ENCODE data around the gene SMPD1. TPM values are rescaled to one million over a fixed set of nuclear protein-coding genes. Genes with fewer than 3 reads are reported as not detected.

Gene SMPD1
- total and polyA plus RNA-seq, 3 experiments from 2014 or later, result 17.3 to 30.9 (median 30.4) TPM

GRCh38 chr11:6356503-6357055, 33.7 kb upstream of the SMPD1 start:
- H3K4me1 Mint-ChIP-seq, result peaks cover 0 to 3% (median 0%) of the 10 kb centered on the region in 3 donors
- H3K36me3 ChIP-seq (ENCODE audit: insufficient read depth, low read length), result no peaks in the 10 kb centered on the region
- no peak overlapping the region for H3K4me3 ChIP-seq (ENCODE audit: low read length)
- no peaks in the 10 kb centered on the region for H3K4me1 ChIP-seq (ENCODE audit: insufficient read depth, low read length)
- peaks cover 0 to 3% of the 10 kb centered on the region in 2 donors for H3K27me3 Mint-ChIP-seq
- ChIA-PET CTCF (no interaction called here), POLR2A (no interaction called here)
- no peak overlapping the region for H3K27ac Mint-ChIP-seq
- DNase-seq, result no peak
- H3K27me3 ChIP-seq (ENCODE audit: insufficient read depth, low read length, poor library complexity, severe bottlenecking), result no peaks in the 10 kb centered on the region
- no peaks in the 10 kb centered on the region for H3K9me3 Mint-ChIP-seq
- H3K27ac ChIP-seq (ENCODE audit: low read depth, low read length), result no peak overlapping the region
- H3K9me3 ChIP-seq (ENCODE audit: low read length), result no peaks in the 10 kb centered on the region
- no peaks in the 10 kb centered on the region for H3K36me3 Mint-ChIP-seq
- no peak overlapping the region for H3K4me3 Mint-ChIP-seq

- Histone ChIP-seq H3K4me1 (ENCODE audit: insufficient read depth, low read length) (no peaks in the 10 kb centered on the region), H3K4me3 (ENCODE audit: low read length) (no peak overlapping the region), H3K27me3 (ENCODE audit: insufficient read depth, low read length, poor library complexity, severe bottlenecking) (no peaks in the 10 kb centered on the region), H3K9me3 (ENCODE audit: low read length) (no peaks in the 10 kb centered on the region), H3K36me3 (ENCODE audit: insufficient read depth, low read length) (no peaks in the 10 kb centered on the region), H3K27ac (ENCODE audit: low read depth, low read length) (no peak overlapping the region)
- Mint-ChIP-seq H3K4me1 (peaks cover 0 to 3% (median 0%) of the 10 kb centered on the region in 3 donors), H3K27ac (no peak overlapping the region), H3K9me3 (no peaks in the 10 kb centered on the region), H3K36me3 (no peaks in the 10 kb centered on the region), H3K27me3 (peaks cover 0 to 1% of the 10 kb centered on the region in 2 donors), H3K4me3 (no peak overlapping the region)
- ChIA-PET POLR2A (no interaction called here), CTCF (no interaction called here)
- DNase-seq, result no peak
Observed at GRCh38 chr11:6357222-6357621, 33.1 kb upstream of the SMPD1 start.

GRCh38 chr11:6360183-6360582, 30.1 kb upstream of the SMPD1 start:
- no peak for DNase-seq
- Mint-ChIP-seq H3K9me3 (no peaks in the 10 kb centered on the region), H3K27me3 (no peaks in the 10 kb centered on the region), H3K4me3 (no peak overlapping the region), H3K36me3 (no peaks in the 10 kb centered on the region), H3K4me1 (no peaks in the 10 kb centered on the region), H3K27ac (no peak overlapping the region)
- H3K9me3 ChIP-seq (ENCODE audit: low read length), result no peaks in the 10 kb centered on the region
- ChIA-PET CTCF (interaction anchor here (1.7 to 6.4 kb wide), 2 partner anchors 9 to 17 kb away, joined by 6 to 46 read pairs; no protein-coding TSS in a partner anchor), POLR2A (no interaction called here)
- H3K27ac ChIP-seq (ENCODE audit: low read depth, low read length), result no peak overlapping the region
- H3K36me3 ChIP-seq (ENCODE audit: insufficient read depth, low read length), result no peaks in the 10 kb centered on the region
- no peaks in the 10 kb centered on the region for H3K27me3 ChIP-seq (ENCODE audit: insufficient read depth, low read length, poor library complexity, severe bottlenecking)
- H3K4me3 ChIP-seq (ENCODE audit: low read length), result no peak overlapping the region
- no peaks in the 10 kb centered on the region for H3K4me1 ChIP-seq (ENCODE audit: insufficient read depth, low read length)

- no peak overlapping the region for H3K4me3 Mint-ChIP-seq
- H3K27me3 Mint-ChIP-seq, result no peaks in the 10 kb centered on the region
- Histone ChIP-seq H3K27ac (ENCODE audit: low read depth, low read length) (no peak overlapping the region), H3K9me3 (ENCODE audit: low read length) (no peaks in the 10 kb centered on the region), H3K4me1 (ENCODE audit: insufficient read depth, low read length) (no peaks in the 10 kb centered on the region), H3K27me3 (ENCODE audit: insufficient read depth, low read length, poor library complexity, severe bottlenecking) (no peaks in the 10 kb centered on the region), H3K36me3 (ENCODE audit: insufficient read depth, low read length) (no peaks in the 10 kb centered on the region), H3K4me3 (ENCODE audit: low read length) (no peak overlapping the region)
- DNase-seq, result no peak
- CTCF ChIA-PET, result interaction anchor here (0.6 to 6.4 kb wide), 27 partner anchors 8 to 672 kb away, joined by 3 to 46 read pairs (median 4); partner anchors contain the start of gene TRIM22
- no peaks in the 10 kb centered on the region for H3K9me3 Mint-ChIP-seq
- no peak overlapping the region for H3K27ac Mint-ChIP-seq
- no peaks in the 10 kb centered on the region for H3K4me1 Mint-ChIP-seq
- POLR2A ChIA-PET, result no interaction called here
- H3K36me3 Mint-ChIP-seq, result no peaks in the 10 kb centered on the region
Observed at GRCh38 chr11:6362185-6362872, 27.9 kb upstream of the SMPD1 start.

GRCh38 chr11:6362873-6363678, 27.2 kb upstream of the SMPD1 start:
- DNase-seq, result peak; percentile 28 to 73 (median 33)
- H3K9me3 Mint-ChIP-seq, result no peaks in the 10 kb centered on the region
- POLR2A ChIA-PET, result no interaction called here
- H3K4me3 Mint-ChIP-seq, result no peak overlapping the region
- no peaks in the 10 kb centered on the region for H3K4me1 Mint-ChIP-seq
- no peaks in the 10 kb centered on the region for H3K36me3 Mint-ChIP-seq
- H3K27me3 Mint-ChIP-seq, result no peaks in the 10 kb centered on the region
- no peaks in the 10 kb centered on the region for H3K9me3 ChIP-seq (ENCODE audit: low read length)
- H3K4me3 ChIP-seq (ENCODE audit: low read length), result no peak overlapping the region
- H3K27ac Mint-ChIP-seq, result peak overlapping the region in 2 of 8 donors; percentile 6 to 87
- no peak overlapping the region for H3K27ac ChIP-seq (ENCODE audit: low read depth, low read length)
- CTCF ChIA-PET, result interaction anchor here (0.6 to 6.4 kb wide), 31 partner anchors 9 to 673 kb away, joined by 3 to 46 read pairs (median 4); partner anchors contain the start of genes ARFIP2, HPX, TIMM10B and TRIM22
- H3K4me1 ChIP-seq (ENCODE audit: insufficient read depth, low read length), result no peaks in the 10 kb centered on the region
- no peaks in the 10 kb centered on the region for H3K36me3 ChIP-seq (ENCODE audit: insufficient read depth, low read length)
- H3K27me3 ChIP-seq (ENCODE audit: insufficient read depth, low read length, poor library complexity, severe bottlenecking), result no peaks in the 10 kb centered on the region

- H3K27me3 ChIP-seq (ENCODE audit: insufficient read depth, low read length, poor library complexity, severe bottlenecking), result no peaks in the 10 kb centered on the region
- Mint-ChIP-seq H3K4me3 (no peak overlapping the region), H3K4me1 (no peaks in the 10 kb centered on the region), H3K36me3 (no peaks in the 10 kb centered on the region), H3K27me3 (no peaks in the 10 kb centered on the region), H3K27ac (no peak overlapping the region), H3K9me3 (no peaks in the 10 kb centered on the region)
- POLR2A ChIA-PET, result no interaction called here
- no peaks in the 10 kb centered on the region for H3K9me3 ChIP-seq (ENCODE audit: low read length)
- no peaks in the 10 kb centered on the region for H3K4me1 ChIP-seq (ENCODE audit: insufficient read depth, low read length)
- no peak overlapping the region for H3K27ac ChIP-seq (ENCODE audit: low read depth, low read length)
- no peak for DNase-seq
- H3K4me3 ChIP-seq (ENCODE audit: low read length), result no peak overlapping the region
- no peaks in the 10 kb centered on the region for H3K36me3 ChIP-seq (ENCODE audit: insufficient read depth, low read length)
- CTCF ChIA-PET, result interaction anchor here (6.4 kb wide), 1 partner anchor 12 kb away, joined by 46 read pairs; no protein-coding TSS in a partner anchor
Observed at GRCh38 chr11:6365659-6366058, 24.6 kb upstream of the SMPD1 start.

GRCh38 chr11:6371825-6372224, 18.4 kb upstream of the SMPD1 start:
- Histone ChIP-seq H3K27ac (ENCODE audit: low read depth, low read length) (no peak overlapping the region), H3K27me3 (ENCODE audit: insufficient read depth, low read length, poor library complexity, severe bottlenecking) (no peaks in the 10 kb centered on the region), H3K36me3 (ENCODE audit: insufficient read depth, low read length) (no peaks in the 10 kb centered on the region), H3K9me3 (ENCODE audit: low read length) (no peaks in the 10 kb centered on the region), H3K4me1 (ENCODE audit: insufficient read depth, low read length) (no peaks in the 10 kb centered on the region), H3K4me3 (ENCODE audit: low read length) (no peak overlapping the region)
- H3K27ac Mint-ChIP-seq, result no peak overlapping the region
- no peak overlapping the region for H3K4me3 Mint-ChIP-seq
- H3K4me1 Mint-ChIP-seq, result no peaks in the 10 kb centered on the region
- ChIA-PET CTCF (interaction anchor here (0.9 to 1.2 kb wide), 2 partner anchors 9 to 72 kb away, joined by 3 to 5 read pairs; no protein-coding TSS in a partner anchor), POLR2A (no interaction called here)
- no peaks in the 10 kb centered on the region for H3K36me3 Mint-ChIP-seq
- DNase-seq, result no peak
- no peaks in the 10 kb centered on the region for H3K27me3 Mint-ChIP-seq
- H3K9me3 Mint-ChIP-seq, result no peaks in the 10 kb centered on the region

All from CD8-positive, alpha-beta memory T cell (primary cell).